NOMO-1 (cell line): ENCODE data around the gene ALAD.

Experiments used
- DNase-seq, 2 experiments: peaks; one replicate each; lab custom pipeline; 2025; ENCODE audit not compliant: unreplicated experiment in 2 of 2; lab: John Stamatoyannopoulos, UW

The ALAD gene

DNA sequence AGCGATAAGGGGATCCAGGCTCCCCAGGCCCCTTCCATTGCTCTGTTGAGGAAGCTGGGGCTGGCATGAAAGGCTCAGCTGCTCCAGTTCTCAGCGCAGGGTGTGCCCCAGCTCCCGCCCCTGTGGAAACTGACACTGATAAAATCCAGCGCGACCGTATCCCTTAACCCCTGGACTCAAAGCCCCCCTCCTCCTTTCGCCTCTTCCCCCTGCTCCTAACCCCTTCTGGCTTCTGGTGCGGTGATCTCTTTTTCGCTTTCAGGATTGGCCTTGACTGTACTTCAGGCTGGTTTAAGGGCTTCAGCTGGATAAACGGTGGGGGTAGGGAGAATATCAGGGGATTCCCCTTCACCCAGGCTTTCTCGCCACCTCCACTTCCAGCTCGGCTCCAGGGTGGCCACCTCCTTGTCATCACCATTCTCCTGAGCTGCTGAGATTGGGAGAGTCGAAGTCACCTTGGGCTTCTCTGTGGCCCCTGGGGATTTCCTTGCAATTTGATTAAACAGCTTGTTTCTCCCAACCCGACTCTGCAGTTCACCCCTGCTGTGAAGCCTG, 50.9 kb downstream of the ALAD start:
- no peak for DNase-seq

DNA sequence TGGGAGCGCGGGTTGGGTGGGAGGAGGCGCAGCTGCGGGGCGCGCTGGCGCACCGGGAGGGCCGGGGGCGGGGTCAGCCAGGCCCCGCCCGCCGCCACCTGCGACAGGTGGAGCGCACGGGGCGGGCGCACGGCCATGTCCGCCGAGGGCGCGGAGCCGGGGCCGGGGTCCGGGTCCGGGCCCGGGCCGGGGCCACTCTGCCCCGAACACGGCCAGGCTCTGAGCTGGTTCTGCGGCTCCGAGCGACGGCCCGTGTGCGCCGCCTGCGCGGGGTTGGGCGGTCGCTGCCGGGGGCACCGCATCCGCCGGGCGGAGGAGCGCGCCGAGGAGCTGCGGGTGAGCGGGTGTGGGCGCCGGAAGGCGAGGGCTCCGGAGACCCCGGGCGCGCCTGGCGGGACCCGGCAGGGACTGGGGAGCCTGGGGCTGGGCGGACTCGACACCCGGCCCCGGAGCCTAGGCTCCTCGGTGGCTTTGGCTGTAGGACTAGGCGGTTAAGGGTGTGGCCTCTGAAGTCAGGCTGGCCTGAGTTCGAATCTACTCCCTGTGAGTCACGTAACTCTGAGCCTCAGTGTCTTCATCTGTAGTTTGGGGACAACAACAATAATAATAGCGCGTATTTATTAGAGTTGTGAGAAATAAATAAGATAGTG, 51.5 kb downstream of the ALAD start, which contains the start of gene BSPRY:
Gene BSPRY (plus strand): TSS at position 97 of the 650 bp plus-strand sequence. CDS start 39 bp downstream, at position 136.
- DNase-seq: peak; percentile 33 to 56

DNA sequence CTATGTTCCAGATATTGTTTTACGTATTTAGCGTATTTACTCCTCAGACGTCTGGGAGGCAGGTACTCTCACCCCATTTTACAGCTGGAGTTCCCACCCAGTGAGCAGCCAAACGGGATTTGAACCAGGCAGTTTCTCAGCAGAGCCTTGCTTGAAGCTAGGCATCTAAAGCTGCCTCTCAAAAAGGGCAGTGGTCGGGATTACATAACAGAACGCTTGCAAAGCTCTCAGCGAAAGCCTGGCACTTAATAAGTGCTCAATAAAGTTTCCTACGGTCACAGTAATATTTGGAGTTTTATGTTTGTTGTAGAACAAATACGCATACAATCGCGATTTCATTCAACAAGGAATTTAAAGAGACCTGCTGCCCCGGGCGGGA, 52.0 kb downstream of the ALAD start:
- DNase-seq: peak in 1 of 2 experiments; percentile 13

DNA sequence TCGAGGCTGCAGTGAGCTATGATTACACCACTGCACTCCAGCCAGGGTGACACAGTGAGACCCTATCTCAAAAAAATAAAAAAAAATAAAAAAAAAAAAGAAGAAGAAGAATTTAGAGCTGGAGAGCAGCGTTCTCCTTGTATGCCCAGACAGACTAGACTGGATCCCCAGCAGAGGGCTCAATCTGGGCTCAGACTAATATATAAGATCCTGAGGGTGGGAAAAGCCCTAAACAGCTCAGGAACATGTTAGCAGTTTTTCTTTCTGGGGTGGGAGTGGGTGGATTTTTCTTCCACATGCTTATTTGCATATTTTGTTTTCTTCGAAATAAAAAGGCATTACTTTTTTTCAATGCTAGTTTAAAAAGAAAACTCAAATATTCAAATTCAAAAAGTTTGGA, 52.6 kb downstream of the ALAD start:
- no peak for DNase-seq

DNA sequence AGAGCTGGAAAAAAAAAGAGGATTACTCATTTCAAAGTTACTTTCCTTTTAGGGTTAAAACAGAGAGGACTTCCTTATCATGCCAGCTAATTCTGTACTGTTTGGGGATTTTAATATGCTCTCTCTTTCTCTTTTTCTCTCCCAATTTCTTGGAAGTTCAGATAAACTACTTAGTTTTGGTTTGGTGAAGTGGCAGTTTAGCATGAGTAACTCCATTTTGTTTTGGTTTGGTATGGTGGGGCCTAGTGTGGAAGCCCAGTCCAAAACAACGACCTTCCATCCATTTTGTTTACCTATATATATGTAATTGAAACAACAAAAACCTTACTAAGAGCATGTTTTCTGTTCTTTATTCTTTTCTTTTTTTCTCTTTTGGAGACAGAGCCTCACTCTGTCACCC, 55.4 kb downstream of the ALAD start:
- DNase-seq: no peak

DNA sequence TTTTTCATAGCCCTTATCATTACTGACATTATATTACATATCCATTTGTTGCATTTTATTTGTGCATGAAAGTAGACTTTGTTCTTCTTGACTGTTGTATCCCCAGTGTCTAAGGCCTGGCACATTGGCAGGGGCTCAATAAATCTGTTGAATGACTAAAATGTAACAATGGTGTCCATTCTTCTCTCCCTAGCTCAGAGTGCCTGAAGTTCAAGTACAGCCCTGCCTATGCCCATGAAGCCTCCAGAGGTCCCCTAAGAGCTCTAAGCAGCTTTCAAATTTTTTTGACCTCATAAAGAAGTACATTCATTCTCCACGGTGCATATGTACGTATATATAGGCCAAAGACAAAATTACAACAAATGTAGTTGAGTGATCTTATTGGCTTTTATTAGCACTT, 55.9 kb downstream of the ALAD start:
- DNase-seq: no peak

DNA sequence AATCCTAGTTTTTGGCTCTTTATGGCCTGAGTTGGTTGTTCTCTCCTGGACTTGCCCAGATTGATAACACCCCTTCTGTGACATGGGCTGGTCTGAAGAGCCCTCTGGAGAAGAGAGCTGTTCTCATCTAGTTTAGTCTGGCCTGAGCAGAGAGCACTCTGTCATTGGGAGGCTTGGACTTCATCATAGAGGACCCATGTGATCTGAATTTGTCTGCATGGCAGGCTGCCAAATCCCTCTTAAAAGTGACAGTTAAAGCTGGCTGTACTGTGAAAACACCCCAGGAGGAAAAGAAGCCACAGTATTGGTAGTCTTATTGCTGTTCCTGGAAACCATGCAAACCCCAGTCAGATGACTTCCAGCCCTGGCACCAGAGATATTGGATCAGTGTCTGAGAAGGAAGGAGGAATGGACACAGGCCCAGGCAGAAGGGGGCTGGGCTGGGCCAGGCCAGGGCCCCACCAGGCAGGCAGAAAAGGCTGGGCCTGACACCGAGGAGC, 57.3 kb downstream of the ALAD start:
- no peak for DNase-seq

DNA sequence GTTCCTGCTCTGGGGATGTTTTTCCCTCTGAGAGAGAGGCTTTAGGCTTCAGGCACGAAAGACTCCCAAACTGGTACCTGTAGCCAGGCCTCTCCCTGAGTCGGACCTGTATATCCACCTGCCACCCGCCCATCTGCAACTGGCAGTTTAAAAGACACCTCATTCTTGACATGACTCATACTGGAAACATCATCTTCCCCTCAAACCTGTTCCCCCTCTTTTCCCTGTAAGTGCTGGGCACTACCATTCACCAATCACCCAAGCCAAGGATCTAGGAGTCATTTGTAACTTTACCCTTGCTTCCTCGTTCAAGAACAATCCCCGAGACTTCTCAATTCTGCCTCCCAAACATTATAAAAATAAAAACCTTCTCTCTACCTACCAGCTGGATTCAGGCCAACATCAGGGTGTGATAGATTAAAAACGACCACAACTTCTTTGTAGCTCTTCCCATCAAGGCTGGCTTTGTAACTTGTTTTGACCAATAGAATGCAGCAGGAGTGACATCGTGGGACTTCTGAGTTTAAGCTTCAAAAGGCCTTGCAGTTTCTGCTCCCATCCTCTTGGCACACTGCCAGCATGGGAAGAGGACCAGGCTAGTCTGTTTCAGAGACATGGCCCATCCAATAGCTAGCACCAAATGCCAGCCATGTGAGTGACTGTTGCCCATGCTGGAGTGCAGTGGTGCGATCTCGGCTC, 59.2 kb downstream of the ALAD start:
- no peak for DNase-seq

DNA sequence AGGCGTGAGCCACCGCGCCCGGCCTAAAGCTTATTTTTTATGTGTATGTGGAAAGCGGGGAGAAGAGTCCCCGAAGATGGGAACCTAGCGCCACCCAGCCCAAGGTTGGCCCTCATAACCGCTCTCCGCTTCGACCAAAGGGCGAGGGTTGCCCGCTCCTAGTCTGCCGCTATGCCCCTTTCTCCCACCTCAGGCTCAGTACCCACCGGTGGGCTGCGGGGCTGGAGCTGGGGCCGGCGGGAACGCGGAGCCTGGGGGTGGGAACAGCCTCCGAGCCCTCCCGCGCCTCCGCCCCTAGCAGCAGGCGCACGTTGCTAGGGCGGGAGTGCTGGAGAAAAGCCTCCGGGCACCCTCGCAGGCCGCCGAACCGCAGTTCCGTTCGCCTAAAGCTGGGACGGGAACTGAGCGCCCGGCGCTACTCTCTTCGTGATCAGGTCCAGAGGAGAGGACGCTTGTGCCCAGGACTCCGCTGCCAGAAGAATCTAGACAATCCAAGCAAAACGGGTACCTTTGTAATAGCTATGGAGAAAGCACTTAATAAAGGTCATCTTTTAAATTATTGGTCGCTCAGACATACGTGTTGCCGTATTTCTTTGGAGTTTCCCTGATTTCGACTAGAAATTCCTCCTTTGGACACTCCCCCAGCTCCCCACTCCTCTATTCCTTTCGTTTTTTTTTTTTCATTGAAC, 60.9 kb downstream of the ALAD start, which contains the start of gene WDR31:
Gene WDR31 (minus strand): TSS at position 265 of the 689 bp plus-strand sequence. CDS start 8,253 bp downstream, outside the sequence.
- DNase-seq: peak; percentile 71 to 91

DNA sequence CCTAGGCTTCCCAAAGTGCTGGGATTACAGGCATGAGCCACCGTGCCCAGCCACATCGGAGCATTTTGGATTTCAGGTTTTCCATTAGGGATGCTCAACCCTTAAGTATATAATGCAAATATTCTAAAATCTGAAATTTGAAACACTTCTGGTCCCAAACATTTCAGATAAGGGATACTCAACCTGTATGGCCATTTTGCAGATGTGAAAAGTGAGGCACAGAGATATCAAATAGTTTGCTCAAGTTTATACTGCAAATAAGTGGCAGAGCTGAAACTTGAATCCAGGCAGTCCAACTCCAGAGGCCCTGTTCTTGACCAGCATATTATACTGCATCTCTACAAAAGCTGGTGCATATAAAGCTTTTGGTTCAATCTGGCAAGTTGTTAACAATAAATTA, 63.4 kb downstream of the ALAD start:
- no peak for DNase-seq
